Coronary artery (tissue), 2 donors: ENCODE results near the gene CEP95.

Experiments used
- DNase-seq: peaks from one replicate; pipeline ENCODE4 v3.0.0-alpha.2; 2017; ENCODE audit warnings: low spot score
- H3K27ac ChIP-seq, 2 donors: fragments of 200-600 bp; sonication (generic); one replicate each; pipeline ENCODE4 v1.5.1; 2016 to 2019
- H3K4me3 ChIP-seq: fragments of 200-600 bp; sonication (generic); 2 replicates; pipeline ENCODE4 v1.5.1; 2016; ENCODE audit warnings: mild to moderate bottlenecking, moderate library complexity
- TF ChIP-seq, protein P1 (sequence below): fragments of 200-600 bp; sonication (generic); IDR thresholded peaks from one replicate; pipeline ENCODE4 v1.5.1; 2019; ENCODE audit warnings: antibody characterized with exemption

CEP95 gene

DNA sequence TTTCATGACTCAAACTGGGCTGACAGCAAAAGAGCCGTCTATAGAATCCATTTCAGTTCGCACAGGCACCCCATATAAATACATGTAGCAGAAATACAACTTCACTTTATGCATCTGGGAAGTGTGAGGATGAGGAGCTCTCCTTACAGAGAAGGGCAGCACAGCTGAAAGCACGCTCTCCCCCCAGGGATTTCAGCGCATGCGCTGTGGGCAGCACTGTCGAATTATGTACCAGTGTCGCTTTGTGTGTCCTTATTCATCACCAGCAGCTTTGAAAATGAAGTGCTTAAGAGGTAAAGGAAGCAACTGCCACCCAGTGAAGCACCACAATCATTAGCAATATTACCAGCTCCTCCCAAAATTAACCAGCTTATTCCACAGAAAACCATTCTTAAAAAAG lies 39.9 kb downstream of the CEP95 start:
- Histone ChIP-seq H3K4me3 (no peak overlapping the region), H3K27ac (no peak overlapping the region)
- TF ChIP-seq, protein P1, sequence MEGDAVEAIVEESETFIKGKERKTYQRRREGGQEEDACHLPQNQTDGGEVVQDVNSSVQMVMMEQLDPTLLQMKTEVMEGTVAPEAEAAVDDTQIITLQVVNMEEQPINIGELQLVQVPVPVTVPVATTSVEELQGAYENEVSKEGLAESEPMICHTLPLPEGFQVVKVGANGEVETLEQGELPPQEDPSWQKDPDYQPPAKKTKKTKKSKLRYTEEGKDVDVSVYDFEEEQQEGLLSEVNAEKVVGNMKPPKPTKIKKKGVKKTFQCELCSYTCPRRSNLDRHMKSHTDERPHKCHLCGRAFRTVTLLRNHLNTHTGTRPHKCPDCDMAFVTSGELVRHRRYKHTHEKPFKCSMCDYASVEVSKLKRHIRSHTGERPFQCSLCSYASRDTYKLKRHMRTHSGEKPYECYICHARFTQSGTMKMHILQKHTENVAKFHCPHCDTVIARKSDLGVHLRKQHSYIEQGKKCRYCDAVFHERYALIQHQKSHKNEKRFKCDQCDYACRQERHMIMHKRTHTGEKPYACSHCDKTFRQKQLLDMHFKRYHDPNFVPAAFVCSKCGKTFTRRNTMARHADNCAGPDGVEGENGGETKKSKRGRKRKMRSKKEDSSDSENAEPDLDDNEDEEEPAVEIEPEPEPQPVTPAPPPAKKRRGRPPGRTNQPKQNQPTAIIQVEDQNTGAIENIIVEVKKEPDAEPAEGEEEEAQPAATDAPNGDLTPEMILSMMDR, result no peak
- no peak for DNase-seq

DNA sequence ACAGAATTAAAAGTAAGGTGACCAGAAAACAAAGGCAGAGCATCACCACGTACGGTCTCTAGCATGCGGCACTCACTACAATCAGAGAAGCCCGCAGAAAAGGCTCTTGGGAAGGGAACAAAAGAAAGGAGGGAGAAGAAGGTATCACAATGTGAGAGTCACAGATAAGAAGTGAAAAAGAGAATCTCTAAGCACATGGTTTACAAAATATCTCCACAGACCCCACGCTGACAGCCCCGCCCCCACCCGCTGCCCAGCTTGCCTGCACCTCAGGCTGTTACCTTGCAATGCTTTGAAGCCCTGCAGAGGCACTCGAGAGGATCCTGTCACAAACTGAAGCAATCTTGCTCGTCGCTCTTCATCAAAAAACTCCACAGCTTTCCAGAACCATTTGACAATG lies 40.5 kb downstream of the CEP95 start:
- H3K4me3 ChIP-seq, result no peak overlapping the region
- no peak overlapping the region for H3K27ac ChIP-seq
- DNase-seq, result no peak
- TF ChIP-seq, protein P1, result no peak

DNA sequence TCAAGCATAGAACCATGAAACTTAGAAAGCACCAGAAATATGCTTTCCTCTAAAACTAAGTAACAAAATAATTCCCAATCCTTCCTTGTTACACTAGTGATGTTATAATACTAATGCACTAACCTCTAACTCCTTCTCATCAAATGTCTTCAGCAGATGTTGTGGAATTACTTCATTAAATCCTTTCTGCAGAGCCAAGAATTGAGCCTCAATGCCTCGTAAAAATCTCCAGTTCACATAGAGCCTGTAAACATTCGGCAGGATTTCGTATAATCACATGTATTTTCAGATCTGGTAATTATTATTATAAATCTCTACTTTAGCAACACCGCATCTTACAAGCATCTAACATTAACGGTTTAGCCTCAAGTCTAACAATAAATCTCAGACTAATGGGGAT lies 44.7 kb downstream of the CEP95 start:
- DNase-seq, result no peak
- TF ChIP-seq, protein P1, result no peak
- Histone ChIP-seq H3K4me3 (no peak overlapping the region), H3K27ac (no peak overlapping the region)

DNA sequence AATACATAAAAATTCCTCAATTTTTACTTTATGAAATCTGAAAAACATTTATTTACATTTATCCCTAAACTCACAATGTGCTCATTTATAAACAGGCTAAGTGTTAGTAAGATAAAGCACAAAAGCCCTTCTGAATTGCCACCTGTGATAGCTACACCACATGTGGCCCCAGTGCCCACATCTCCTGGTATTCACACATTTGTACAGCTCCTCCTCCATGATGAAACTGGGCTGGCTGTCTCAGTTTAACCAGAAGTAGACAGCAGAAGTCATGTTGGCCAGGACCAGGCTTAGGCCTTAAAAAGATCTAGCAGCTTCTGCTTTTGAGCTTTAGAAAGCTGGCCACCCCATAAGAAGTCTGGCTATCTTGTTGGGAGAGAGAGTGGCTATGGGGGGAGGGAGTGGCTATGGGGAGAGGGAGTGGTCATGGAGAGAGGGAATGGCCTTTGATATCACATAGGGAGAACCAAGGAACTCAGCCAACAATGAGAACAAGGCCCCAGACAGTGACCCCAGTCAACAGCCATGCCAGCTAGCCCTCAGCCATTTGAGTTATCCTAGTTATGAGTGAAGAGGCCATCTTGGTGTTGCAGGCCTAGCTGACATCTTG lies 47.4 kb downstream of the CEP95 start:
- no peak overlapping the region for H3K27ac ChIP-seq
- TF ChIP-seq, protein P1, result no peak
- no peak overlapping the region for H3K4me3 ChIP-seq
- DNase-seq, result no peak

DNA sequence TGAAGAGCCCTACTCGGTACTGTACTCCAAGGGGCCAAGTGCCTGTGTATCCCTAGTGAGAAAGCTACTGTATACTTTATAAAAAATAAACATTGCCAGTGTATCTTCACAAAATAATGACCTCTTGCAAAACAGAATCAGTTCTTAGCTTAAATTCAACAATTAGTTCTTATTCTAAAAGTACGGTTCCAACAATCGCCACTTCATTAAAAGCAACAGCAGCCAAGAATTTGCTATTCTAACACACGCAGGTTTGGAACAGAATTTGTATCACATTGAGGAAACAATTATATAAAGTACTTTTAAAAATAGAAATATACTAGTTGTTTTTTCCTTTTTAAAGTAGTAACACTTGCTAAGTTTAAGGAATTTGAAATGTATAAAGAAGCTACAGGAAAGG lies 48.5 kb downstream of the CEP95 start:
- TF ChIP-seq, protein P1, result no peak
- Histone ChIP-seq H3K4me3 (no peak overlapping the region), H3K27ac (no peak overlapping the region)
- no peak for DNase-seq

DNA sequence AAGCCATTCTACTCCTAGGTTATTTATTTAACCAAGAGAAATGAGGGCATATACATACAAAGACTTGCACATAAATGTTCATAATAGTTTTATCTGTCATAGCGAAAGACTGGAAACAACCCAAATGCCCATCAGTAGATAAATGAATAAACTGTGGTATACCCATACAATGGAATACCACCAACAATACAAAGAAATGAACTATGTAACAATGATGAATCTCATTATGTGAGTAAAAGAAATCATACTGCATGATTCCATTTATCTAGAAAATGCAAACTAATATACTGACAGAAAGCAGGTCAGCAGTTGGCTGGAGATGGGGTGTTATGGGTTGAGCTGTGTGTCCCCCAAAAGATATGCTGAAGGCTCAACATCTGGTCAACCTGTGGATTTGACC lies 57.3 kb downstream of the CEP95 start:
- H3K27ac ChIP-seq, result no peak overlapping the region
- TF ChIP-seq, protein P1, result no peak
- no peak overlapping the region for H3K4me3 ChIP-seq
- no peak for DNase-seq

DNA sequence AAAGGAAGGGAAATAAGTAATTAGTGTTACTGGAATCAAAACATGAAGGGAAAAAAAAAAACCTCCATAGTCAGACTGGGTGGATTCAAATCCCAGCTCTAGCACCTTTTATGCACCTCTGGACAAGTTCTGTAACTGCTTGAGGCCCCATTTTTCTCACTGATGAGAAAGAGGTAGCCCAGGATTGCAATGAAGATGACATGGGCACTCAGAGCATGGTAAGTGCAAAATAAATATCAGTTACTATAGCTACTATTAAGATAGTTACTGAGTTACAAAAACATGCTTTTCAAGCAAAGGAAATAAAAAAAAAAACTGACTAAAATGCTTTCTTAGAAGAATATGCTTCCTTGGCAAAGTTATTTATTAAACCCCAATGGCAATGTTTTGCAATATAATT lies 58.8 kb downstream of the CEP95 start:
- TF ChIP-seq, protein P1, result no peak
- Histone ChIP-seq H3K4me3 (no peak overlapping the region), H3K27ac (no peak overlapping the region)
- no peak for DNase-seq
